H1 (cell line): Measurements from ENCODE around the gene BEX2. TPM values are rescaled to one million over a fixed set of nuclear protein-coding genes. Genes with fewer than 3 reads are reported as not detected.
"Not testable (repeated sequence)": the region's sequence is repeated elsewhere in the genome, so short reads cannot be mapped to it uniquely, and the experiment has no call there.

Experiments used
- CTCF ChIA-PET: fragments of 300-600 bp; sonication (Branson Sonifier 250); formaldehyde crosslinking; loops from one replicate; lab custom pipeline; 2021; ENCODE audit not compliant: partially characterized antibody; lab: Charles Lee
- POLR2A ChIA-PET: fragments of 300-600 bp; sonication (Branson Sonifier 250); formaldehyde crosslinking; loops from one replicate; lab custom pipeline; 2021; ENCODE audit warnings: inconsistent platforms; ENCODE audit not compliant: partially characterized antibody; lab: Charles Lee
- DNase-seq, 2 experiments: peaks; one replicate each; pipeline versions ENCODE4 v3.0.0 to v3.0.0-alpha.2; 2010 to 2022; ENCODE audit warnings: low spot score in 2 of 2, low read depth in 1 of 2, mixed read lengths in 1 of 2
- FAIRE-seq: peaks from 2 replicates; lab custom pipeline; 2011; peaks lifted over from hg19 to GRCh38; lab: Jason Lieb, UNC
- H2AFZ ChIP-seq: 2 replicates; pipeline ENCODE4 v1.8.1; 2012; ENCODE audit warnings: low read length, inconsistent platforms
- H2AK5ac ChIP-seq: 2 replicates; pipeline ENCODE4 v1.6.1; 2013; ENCODE audit warnings: low read depth, low read length
- H2BK120ac ChIP-seq: replicated peaks from 2 replicates; pipeline ENCODE3; 2013; ENCODE audit warnings: low read depth, low read length, inconsistent platforms
- H2BK12ac ChIP-seq: 2 replicates; pipeline ENCODE4 v1.6.1; 2013; ENCODE audit warnings: low read depth, low read length
- H2BK15ac ChIP-seq: 2 replicates; pipeline ENCODE4 v1.6.1; 2013; ENCODE audit warnings: low read length
- H2BK20ac ChIP-seq: 2 replicates; pipeline ENCODE4 v1.6.1; 2013; ENCODE audit warnings: low read length
- H2BK5ac ChIP-seq: 2 replicates; pipeline ENCODE4 v1.6.1; 2013; ENCODE audit warnings: low read depth, low read length
- H3K14ac ChIP-seq: 2 replicates; pipeline ENCODE4 v1.6.1; 2013; ENCODE audit warnings: inconsistent platforms; ENCODE audit not compliant: insufficient read length
- H3K18ac ChIP-seq: 2 replicates; pipeline ENCODE4 v1.6.1; 2013; ENCODE audit warnings: low read length; ENCODE audit errors: extremely low read depth
- H3K23ac ChIP-seq: 2 replicates; pipeline ENCODE4 v1.6.1; 2013; ENCODE audit warnings: inconsistent platforms; ENCODE audit not compliant: insufficient read length
- H3K23me2 ChIP-seq: 2 replicates; pipeline ENCODE4 v1.6.1; 2013; ENCODE audit warnings: low read depth, low read length
- H3K27ac ChIP-seq: 2 replicates; pipeline ENCODE4 v1.6.1; 2011; ENCODE audit warnings: low read depth, low read length, inconsistent platforms
- H3K27me3 ChIP-seq, 4 experiments: replicated peaks in 1 of 4; 1 replicate in 1 of 4; 2 replicates in 3 of 4; pipeline versions ENCODE4 v1.6.1 to v1.8.1; 2011 to 2013; ENCODE audit warnings: low read length in 3 of 4, mild to moderate bottlenecking in 3 of 4, inconsistent platforms in 2 of 4, mixed read lengths in 2 of 4, moderate library complexity in 1 of 4; ENCODE audit not compliant: control insufficient read depth in 3 of 4, insufficient read depth in 3 of 4; ENCODE audit errors: extremely low read depth in 1 of 4
- H3K36me3 ChIP-seq, 4 experiments: 2 replicates each; pipeline versions ENCODE4 v1.6.1 to v1.8.1; 2011 to 2013; ENCODE audit warnings: mild to moderate bottlenecking in 4 of 4, low read length in 3 of 4, moderate library complexity in 2 of 4, control low read depth in 1 of 4, inconsistent platforms in 1 of 4; ENCODE audit not compliant: insufficient read depth in 4 of 4, control insufficient read depth in 2 of 4
- H3K4ac ChIP-seq: replicated peaks from 2 replicates; pipeline ENCODE3; 2013; ENCODE audit warnings: low read length, low read depth, mixed read lengths, inconsistent platforms; ENCODE audit not compliant: insufficient read length
- H3K4me1 ChIP-seq, 4 experiments: replicated peaks in 1 of 4; 1 replicate in 1 of 4; 2 replicates in 3 of 4; pipeline versions ENCODE4 v1.6.1 to v1.8.1; 2011 to 2013; ENCODE audit warnings: low read length in 3 of 4, inconsistent platforms in 2 of 4, mixed read lengths in 1 of 4; ENCODE audit not compliant: insufficient read depth in 4 of 4, control insufficient read depth in 3 of 4
- H3K4me2 ChIP-seq, 2 experiments: 2 replicates each; pipeline versions ENCODE4 v1.6.1 to v1.8.1; 2011 to 2013; ENCODE audit warnings: low read depth in 2 of 2, low read length in 2 of 2, control low read depth in 1 of 2, inconsistent platforms in 1 of 2, mild to moderate bottlenecking in 1 of 2; ENCODE audit not compliant: insufficient read depth in 1 of 2
- H3K4me3 ChIP-seq, 4 experiments: fragments of 200-600, 300-600 bp in 1 of 4; sonication (generic), shearing (Covaris generic), sonication (Bioruptor Twin) in 1 of 4; 2 replicates each; pipeline versions ENCODE4 v1.5.1 to v1.8.1; 2011 to 2016; ENCODE audit warnings: low read length in 4 of 4, low read depth in 3 of 4, control low read depth in 2 of 4, inconsistent platforms in 2 of 4, mild to moderate bottlenecking in 2 of 4, mixed read lengths in 1 of 4, moderate library complexity in 1 of 4; ENCODE audit not compliant: insufficient read depth in 2 of 4; ENCODE audit errors: extremely low read depth in 1 of 4
- H3K56ac ChIP-seq: replicated peaks from 2 replicates; pipeline ENCODE3; 2013; ENCODE audit warnings: low read depth, mild to moderate bottlenecking, mixed read lengths, low read length, inconsistent platforms; ENCODE audit not compliant: insufficient read length
- H3K79me1 ChIP-seq: 2 replicates; pipeline ENCODE4 v1.6.1; 2013; ENCODE audit warnings: low read depth, low read length, control low read depth
- H3K79me2 ChIP-seq, 2 experiments: 2 replicates each; pipeline versions ENCODE4 v1.6.1 to v1.8.1; 2012 to 2013; ENCODE audit warnings: low read length in 2 of 2, mild to moderate bottlenecking in 2 of 2, inconsistent platforms in 1 of 2; ENCODE audit not compliant: insufficient read depth in 2 of 2, control insufficient read depth in 1 of 2
- H3K9ac ChIP-seq, 4 experiments: replicated peaks in 1 of 4; 1 replicate in 1 of 4; 2 replicates in 3 of 4; pipeline versions ENCODE4 v1.6.1 to v1.8.1; 2011 to 2013; ENCODE audit warnings: low read depth in 3 of 4, low read length in 3 of 4, control low read depth in 2 of 4, mild to moderate bottlenecking in 2 of 4, moderate library complexity in 2 of 4, inconsistent platforms in 1 of 4; ENCODE audit errors: extremely low read depth in 1 of 4
- H3K9me3 ChIP-seq, 2 experiments: 2 replicates each; pipeline versions ENCODE4 v1.6.1 to v1.8.1; 2012 to 2013; ENCODE audit warnings: mild to moderate bottlenecking in 2 of 2, moderate library complexity in 2 of 2, control low read depth in 1 of 2, inconsistent platforms in 1 of 2, low read depth in 1 of 2, low read length in 1 of 2, mixed read lengths in 1 of 2; ENCODE audit not compliant: insufficient read depth in 2 of 2
- H4K20me1 ChIP-seq, 2 experiments: replicated peaks in 1 of 2; 2 replicates each; pipeline versions ENCODE3 to v1.8.1; 2011 to 2013; ENCODE audit warnings: inconsistent platforms in 2 of 2, low read length in 2 of 2, mild to moderate bottlenecking in 1 of 2; ENCODE audit not compliant: insufficient read depth in 2 of 2, control insufficient read depth in 1 of 2
- H4K5ac ChIP-seq: 2 replicates; pipeline ENCODE4 v1.6.1; 2013; ENCODE audit warnings: low read length, low read depth, mixed read lengths, inconsistent platforms; ENCODE audit not compliant: insufficient read length
- H4K8ac ChIP-seq: 2 replicates; pipeline ENCODE4 v1.8.0; 2013; ENCODE audit warnings: mild to moderate bottlenecking, moderate library complexity, low read length, inconsistent platforms; ENCODE audit not compliant: insufficient read depth; ENCODE audit errors: extremely low read depth
- H4K91ac ChIP-seq: replicated peaks from 2 replicates; pipeline ENCODE3; 2013; ENCODE audit warnings: low read length, mixed read lengths, inconsistent platforms; ENCODE audit not compliant: insufficient read length
- WGBS, 2 experiments: shearing (Covaris generic) in 1 of 2; methylation state at CpG; one replicate each; pipeline versions ENCODE4 v1.1.6 to v1.1.7; 2013 to 2015; ENCODE audit warnings: low lambda C conversion rate in 2 of 2, mixed read lengths in 2 of 2, inconsistent platforms in 1 of 2, low coverage in 1 of 2, missing lambda C conversion rate in 1 of 2; ENCODE audit not compliant: insufficient replicate concordance in 2 of 2, insufficient coverage in 1 of 2, insufficient read length in 1 of 2; ENCODE audit errors: extremely low coverage in 1 of 2, missing lambda C conversion rate in 1 of 2; 5-methylcytosine and 5-hydroxymethylcytosine counted together
- polyA plus RNA-seq, 7 experiments: library from polyadenylated mRNA; depleted of rRNA in 3 of 7; stranded (reverse) in 5 of 7; unstranded in 2 of 7; fragments of >200 nt in 5 of 7; fragments of 200-250 nt in 2 of 7; gene quantifications; 1 replicate in 5 of 7; 2 replicates in 1 of 7; 4 replicates in 1 of 7; pipeline versions ENCODE4 v1.2.1 to v1.2.3, GENCODE V29; 2011 to 2013; ENCODE audit warnings: missing spikeins in 2 of 7, mixed read lengths in 2 of 7
- total RNA-seq: library from RNA; stranded (reverse); fragmentation: NEBNext Ultra II Directional; extraction: Animal tissue kit (Norgen Biotek cat#: 25700); gene quantifications from 2 replicates; pipeline ENCODE4 v1.2.1, GENCODE V29; 2021

The BEX2 gene
- total and polyA plus RNA-seq, 2 of the 8 experiments (the other 6 are each of a cell fraction or from before 2014, with no cell fraction given): 53.8 to 60.2 TPM

DNA sequence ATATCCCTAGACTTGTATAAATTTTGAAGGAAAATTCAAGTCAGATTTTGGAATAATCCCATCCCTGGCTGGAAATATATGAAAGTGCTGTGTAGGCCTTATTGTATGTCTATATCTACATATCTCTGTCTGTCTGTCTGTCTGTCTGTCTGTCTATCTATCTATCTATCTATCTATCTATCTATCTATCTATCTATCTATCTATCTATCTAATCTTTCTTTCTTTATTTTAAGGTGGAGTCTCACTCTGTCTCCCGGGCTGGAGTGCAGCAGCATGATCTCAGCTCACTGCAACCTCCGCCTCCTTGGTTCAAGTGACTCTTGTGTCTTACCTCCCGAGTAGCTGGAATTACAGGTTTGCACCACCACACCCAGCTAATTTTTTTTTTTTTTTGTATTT, 48.8 kb upstream of the BEX2 start:
- H3K4me3 ChIP-seq, H3K27ac ChIP-seq, H2BK12ac ChIP-seq, H2BK20ac ChIP-seq, H2BK5ac ChIP-seq, DNase-seq, H4K5ac ChIP-seq, H3K79me1 ChIP-seq, H3K4me1 ChIP-seq, H2AK5ac ChIP-seq, H3K9me3 ChIP-seq, POLR2A ChIA-PET, H4K20me1 ChIP-seq, H2BK120ac ChIP-seq, H3K23ac ChIP-seq, H2AFZ ChIP-seq, H3K79me2 ChIP-seq, H3K9ac ChIP-seq, H3K4ac ChIP-seq, FAIRE-seq, H3K56ac ChIP-seq, H3K18ac ChIP-seq, H3K36me3 ChIP-seq, H3K4me2 ChIP-seq, H3K14ac ChIP-seq, H2BK15ac ChIP-seq, H4K8ac ChIP-seq, H4K91ac ChIP-seq, CTCF ChIA-PET, H3K23me2 ChIP-seq, H3K27me3 ChIP-seq: not testable (repeated sequence)
- WGBS, 2 experiments: 71% methylated on average over 3 of the region's 3 CpGs; no CpG with 5 or more reads in 1 of the 2 experiments
